Colon (tissue), 2 donors: ENCODE results near the gene ASAP2.

ENCODE experiments used
- FAIRE-seq: peaks from 2 replicates; lab custom pipeline; 2012; peaks lifted over from hg19 to GRCh38; lab: Jason Lieb, UNC
- donor health status: control.
- donor health status: control.

The ASAP2 gene

GRCh38 chr2:9325428-9325827 is 118.8 kb downstream of the ASAP2 start:
- FAIRE-seq = no peak

GRCh38 chr2:9326975-9327374 is 120.4 kb downstream of the ASAP2 start:
- no peak for FAIRE-seq

GRCh38 chr2:9327873-9328352 is 121.3 kb downstream of the ASAP2 start:
- FAIRE-seq = no peak

GRCh38 chr2:9328931-9329330 is 122.3 kb downstream of the ASAP2 start:
- no peak for FAIRE-seq

- no peak for FAIRE-seq
Observed at GRCh38 chr2:9329497-9329896, 122.9 kb downstream of the ASAP2 start.

GRCh38 chr2:9330612-9331270 is 124.1 kb downstream of the ASAP2 start:
- FAIRE-seq = no peak

GRCh38 chr2:9331704-9332103 is 125.1 kb downstream of the ASAP2 start:
- FAIRE-seq = no peak

GRCh38 chr2:9332136-9332852 is 125.7 kb downstream of the ASAP2 start:
- FAIRE-seq = no peak

GRCh38 chr2:9332853-9333245 is 126.2 kb downstream of the ASAP2 start:
- no peak for FAIRE-seq

GRCh38 chr2:9333591-9334171 is 127.1 kb downstream of the ASAP2 start:
- FAIRE-seq = no peak

GRCh38 chr2:9334761-9335160 is 128.1 kb downstream of the ASAP2 start:
- FAIRE-seq = no peak

GRCh38 chr2:9335322-9335832 is 128.8 kb downstream of the ASAP2 start:
- no peak for FAIRE-seq

GRCh38 chr2:9336241-9336575 is 129.6 kb downstream of the ASAP2 start:
- FAIRE-seq = no peak

- no peak for FAIRE-seq
Observed at GRCh38 chr2:9336576-9337314, 130.1 kb downstream of the ASAP2 start.

- no peak for FAIRE-seq
Observed at GRCh38 chr2:9337901-9338300, 131.3 kb downstream of the ASAP2 start.

- no peak for FAIRE-seq
Observed at GRCh38 chr2:9341337-9341887, 134.8 kb downstream of the ASAP2 start.

- no peak for FAIRE-seq
Observed at GRCh38 chr2:9342659-9343058, 136.0 kb downstream of the ASAP2 start.

GRCh38 chr2:9343524-9343923 is 136.9 kb downstream of the ASAP2 start:
- FAIRE-seq = no peak

- FAIRE-seq = no peak
Observed at GRCh38 chr2:9344434-9344833, 137.8 kb downstream of the ASAP2 start.

GRCh38 chr2:9345343-9345742 is 138.7 kb downstream of the ASAP2 start:
- FAIRE-seq = no peak

GRCh38 chr2:9345997-9346396 is 139.4 kb downstream of the ASAP2 start:
- no peak for FAIRE-seq

GRCh38 chr2:9346885-9347284 is 140.3 kb downstream of the ASAP2 start:
- FAIRE-seq = no peak
